ENCODE data around the gene SLC7A11. TPM values are rescaled to one million over a fixed set of nuclear protein-coding genes. Genes with fewer than 3 reads are reported as not detected.

SLC7A11 gene
- total and polyA plus RNA-seq, 2 of the 4 experiments (the other 2 are of a cell fraction): 8.3 to 24.7 TPM

- no peak overlapping the region for H4K91ac ChIP-seq (ENCODE audit: insufficient read depth, low read depth, low read length)
- no CpG with 5 or more reads among the region's 2 CpGs for WGBS, 2 experiments (ENCODE audit: extremely low coverage in 2 of 2, insufficient read length in 1 of 2)
- CTCF ChIA-PET: no interaction called here
These were observed 64.7 kb downstream of the SLC7A11 start for GRCh38 chr4:138177278-138177968.

More at GRCh38 chr4:138177278-138177968, 64.7 kb downstream of the SLC7A11 start:
- intact Hi-C loops (cut with micrococcal nuclease): loop anchor here (5.0 to 10.0 kb wide), 2 partner anchors 645 to 1053 kb away; partner anchors contain the start of gene PCDH18
- Histone ChIP-seq H2BK120ac (ENCODE audit: low read depth, low read length) (no peak overlapping the region), H3K9me3 (ENCODE audit: control insufficient read depth, insufficient read depth, low read length) (no peaks in the 10 kb centered on the region), H3K56ac (ENCODE audit: extremely low read depth, insufficient read depth, low read length) (no peak overlapping the region), H4K5ac (ENCODE audit: low read depth, low read length) (0 out of 2 replicates have a peak overlapping the region, but pooled peaks have one; percentile 36), H3K4ac (ENCODE audit: low read depth, low read length) (no peak overlapping the region), H3K4me3 (ENCODE audit: insufficient read depth, low read depth, low read length) (no peak overlapping the region), H3K18ac (ENCODE audit: low read depth, low read length) (no peak overlapping the region; the same call in 1 of the 2 replicates), H3K14ac (replicated peaks; ENCODE audit: low read depth, low read length) (no peak overlapping the region; the same call in 1 of the 2 replicates), H3K4me1 (ENCODE audit: control insufficient read depth, insufficient read depth, low read length) (peaks cover 5% of the 10 kb centered on the region), H2AK5ac (ENCODE audit: low read depth, low read length) (no peak overlapping the region), H3K4me2 (ENCODE audit: low read depth, low read length) (peak overlapping the region; percentile 27; the same call in 1 of the 2 replicates), H3K36me3 (ENCODE audit: control insufficient read depth, insufficient read depth, low read length) (peaks cover 26% of the 10 kb centered on the region), H3K27me3 (ENCODE audit: control insufficient read depth, insufficient read depth, low read length) (no peaks in the 10 kb centered on the region), H3K9me1 (ENCODE audit: insufficient read depth, low read length) (peaks cover 5% of the 10 kb centered on the region; the same call in 1 of the 2 replicates), H2AFZ (replicated peaks; ENCODE audit: low read length, poor library complexity) (no peak overlapping the region), H2BK15ac (ENCODE audit: low read depth, low read length) (no peak overlapping the region), H2AK9ac (replicated peaks; ENCODE audit: low read depth, low read length, poor library complexity) (no peak overlapping the region), H3K79me1 (ENCODE audit: low read depth in 1 of 2, low read length in 2 of 2) (peaks cover 3 to 13% of the 10 kb centered on the region in 2 experiments; a peak in 3 of 4 replicates), H3K27ac (ENCODE audit: insufficient read depth, low read length) (no peak overlapping the region; the same call in 1 of the 2 replicates), H4K8ac (ENCODE audit: low read depth in 2 of 2, low read length in 2 of 2) (peak overlapping the region in 1 of 2 experiments; percentile 13; a peak in 1 of 4 replicates), H3K9ac (ENCODE audit: low read depth, low read length) (no peak overlapping the region), H2BK5ac (ENCODE audit: low read depth, low read length, poor library complexity, severe bottlenecking) (no peak overlapping the region), H4K20me1 (ENCODE audit: insufficient read depth, low read length) (no peaks in the 10 kb centered on the region), H3K23ac (ENCODE audit: low read depth, low read length) (peak overlapping the region; percentile 45; the same call in 1 of the 2 replicates), H2BK20ac (ENCODE audit: low read depth, low read length) (no peak overlapping the region; the same call in 1 of the 2 replicates)
- in situ Hi-C loops (cut with MboI; ENCODE audit: low sequenced_read_pairs): loop anchor here (10.0 to 25.0 kb wide), 3 partner anchors 143 to 640 kb away; partner anchors contain the start of gene PCDH18
- DNase-seq (no peak), ATAC-seq (ENCODE audit: low read depth) (no peak)
- no peak for TF ChIP-seq POLR2A (IDR thresholded peaks at IDR 0.05; ENCODE audit: low read depth, low read length)
- TF ChIP-seq MXI1 (IDR thresholded peaks at IDR 0.05; ENCODE audit: borderline replicate concordance, low read depth, low read length): no peak
- TF ChIP-seq NFE2L2 (IDR thresholded peaks at IDR 0.05; ENCODE audit: low read depth, low read length): no peak
- TF ChIP-seq RCOR1 (IDR thresholded peaks at IDR 0.05; ENCODE audit: insufficient replicate concordance, low read length): no peak
- TF ChIP-seq CTCF (conservative IDR thresholded peaks at IDR 0.05; ENCODE audit: low read depth, low read length): no peak
- no peak for TF ChIP-seq ELK1 (IDR thresholded peaks at IDR 0.05; ENCODE audit: borderline replicate concordance, low read depth, low read length)
- no peak for TF ChIP-seq MAFK (IDR thresholded peaks at IDR 0.05; ENCODE audit: low read depth, low read length)
- POLR2A ChIA-PET (ENCODE audit: unreplicated experiment): no interaction called here
- BruUV-seq (replicated peaks): no TSS peak
- dilution Hi-C loops (cut with HindIII; ENCODE audit: low sequenced_read_pairs, unreplicated experiment): no loop called here

All from IMR-90 (cell line).